GM19035 (cell line): ENCODE measurements around the gene IGFBP1.

Experiments used
- ATAC-seq: cut with Tn5 transposase; IDR thresholded peaks from one replicate; pipeline ENCODE4 v1.9.1; 2021; ENCODE audit not compliant: unreplicated experiment

Gene IGFBP1

GRCh38 chr7:45880433-45880860 is 7.8 kb upstream of the IGFBP1 start:
- ATAC-seq, result no peak

- no peak for ATAC-seq
These were observed 7.0 kb upstream of the IGFBP1 start for GRCh38 chr7:45881280-45881758.

- no peak for ATAC-seq
These were observed 6.4 kb upstream of the IGFBP1 start for GRCh38 chr7:45881759-45882464.

- ATAC-seq, result no peak
These were observed 5.8 kb upstream of the IGFBP1 start for GRCh38 chr7:45882465-45882810.

- ATAC-seq, result no peak
These were observed 4.2 kb upstream of the IGFBP1 start for GRCh38 chr7:45884136-45884535.

- ATAC-seq, result no peak
These were observed 2.9 kb upstream of the IGFBP1 start for GRCh38 chr7:45885264-45885882.

GRCh38 chr7:45886931-45887667 is 1.2 kb upstream of the IGFBP1 start:
- ATAC-seq, result no peak

- no peak for ATAC-seq
These were observed 692 bp downstream of the IGFBP1 start for GRCh38 chr7:45888993-45889366.

- no peak for ATAC-seq
These were observed 1.2 kb downstream of the IGFBP1 start for GRCh38 chr7:45889367-45890067.

- ATAC-seq, result no peak
These were observed 2.0 kb downstream of the IGFBP1 start for GRCh38 chr7:45890125-45890901.

GRCh38 chr7:45890902-45891461 is 2.7 kb downstream of the IGFBP1 start:
- ATAC-seq, result no peak

GRCh38 chr7:45891462-45892402 is 3.4 kb downstream of the IGFBP1 start:
- no peak for ATAC-seq

GRCh38 chr7:45892407-45893035 is 4.2 kb downstream of the IGFBP1 start:
- no peak for ATAC-seq

- ATAC-seq, result no peak
These were observed 5.2 kb downstream of the IGFBP1 start for GRCh38 chr7:45893374-45893995.

- no peak for ATAC-seq
These were observed 5.8 kb downstream of the IGFBP1 start for GRCh38 chr7:45893996-45894664.

GRCh38 chr7:45894665-45895062 is 6.4 kb downstream of the IGFBP1 start:
- ATAC-seq, result no peak

- ATAC-seq, result no peak
These were observed 8.9 kb downstream of the IGFBP1 start for GRCh38 chr7:45897042-45897690.
